ENCODE data around the gene SRMS. TPM values are rescaled to one million over a fixed set of nuclear protein-coding genes. Genes with fewer than 3 reads are reported as not detected.

Gene SRMS
- total RNA-seq, 4 donors from 2014 or later = not detected

DNA sequence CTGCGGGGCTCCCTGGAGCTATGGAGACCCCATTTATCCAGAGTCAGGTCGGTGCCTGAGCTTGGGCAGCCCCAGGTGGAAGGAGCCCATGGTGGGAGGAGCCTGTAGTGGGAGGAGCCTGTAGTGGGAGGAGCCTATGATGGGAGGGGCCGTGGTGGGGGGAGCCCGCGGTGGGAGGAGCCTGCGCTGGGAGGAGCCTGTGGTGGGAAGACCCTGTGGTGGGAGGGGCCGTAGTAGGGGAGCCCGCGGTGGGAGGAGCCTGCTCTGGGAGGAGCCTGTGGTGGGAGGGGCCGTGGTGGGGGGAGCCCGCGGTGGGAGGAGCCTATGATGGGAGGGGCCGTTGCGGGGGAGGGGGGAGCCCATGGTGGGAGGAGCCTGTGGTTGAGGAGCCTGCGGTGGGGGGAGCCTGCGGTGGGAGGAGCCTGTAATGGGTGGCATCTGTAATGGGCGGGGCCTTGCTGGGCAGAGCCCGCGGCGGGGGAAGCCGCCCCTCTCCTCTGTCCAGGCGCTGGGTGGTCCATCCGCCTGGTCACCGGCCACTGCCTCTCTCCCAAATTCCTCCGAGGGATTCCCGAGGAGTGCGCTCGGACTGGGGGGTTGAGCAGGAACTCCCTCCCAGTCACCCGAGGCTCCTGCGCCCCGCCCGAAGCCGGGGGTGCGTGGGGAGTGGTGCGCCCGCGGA, 5.8 kb upstream of the SRMS start:
- DNase-seq (ENCODE audit: low spot score in 2 of 2) = peak; percentile 66 to 81
- peak overlapping the region in 2 of 4 donors; percentile 50 to 58 for H3K27ac ChIP-seq

DNA sequence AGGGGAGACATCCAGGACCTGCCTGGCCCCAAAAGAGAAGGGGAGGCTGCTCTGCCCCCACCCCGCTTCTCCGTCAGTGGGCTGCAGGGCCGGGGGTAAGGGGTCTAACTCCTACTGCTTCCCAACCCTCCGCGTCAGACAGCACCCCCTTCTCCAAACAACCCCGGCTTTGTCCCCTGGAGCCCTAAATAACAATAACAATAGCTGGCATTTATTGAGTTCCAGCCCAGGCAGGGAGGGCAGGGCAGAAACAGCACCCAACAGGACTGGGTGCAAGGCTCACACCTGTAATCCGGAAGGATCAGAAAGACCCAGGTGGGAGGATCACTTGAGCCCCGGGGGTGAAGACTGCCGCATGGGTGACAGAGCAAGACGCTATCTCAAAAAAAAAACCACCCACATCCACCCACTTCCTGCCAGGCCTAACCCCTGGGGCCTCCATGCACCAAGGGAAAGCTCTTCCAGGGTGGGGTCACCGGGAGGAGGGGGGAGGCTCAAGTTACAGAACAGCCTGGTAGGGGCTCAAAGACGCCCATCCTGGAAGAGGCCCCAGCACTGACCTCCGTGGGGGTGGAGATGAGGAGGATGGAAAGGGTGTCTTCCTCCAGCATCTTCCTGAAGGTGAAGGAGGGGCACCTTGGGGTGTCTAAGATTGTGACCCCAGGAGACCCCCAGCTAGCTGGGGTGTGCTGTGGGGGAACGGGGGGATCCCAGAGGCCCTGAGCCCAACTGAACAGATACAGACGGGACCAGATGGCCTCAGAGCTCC, 5.1 kb upstream of the SRMS start:
- 22 to 26% methylated on average over 15 of the region's 15 CpGs for whole genome bisulfite sequencing, 2 donors
- Histone ChIP-seq H3K4me3 (no peak overlapping the region), H3K36me3 (peaks cover 0 to 3% (median 0%) of the 10 kb centered on the region in 3 donors), H3K27me3 (peaks cover 0 to 30% of the 10 kb centered on the region in 2 donors), H3K9me3 (no peaks in the 10 kb centered on the region), H3K4me1 (peaks cover 0 to 23% (median 13%) of the 10 kb centered on the region in 4 donors), H3K27ac (peak overlapping the region in 1 of 4 donors; percentile 30)
- TF ChIP-seq, protein P1, sequence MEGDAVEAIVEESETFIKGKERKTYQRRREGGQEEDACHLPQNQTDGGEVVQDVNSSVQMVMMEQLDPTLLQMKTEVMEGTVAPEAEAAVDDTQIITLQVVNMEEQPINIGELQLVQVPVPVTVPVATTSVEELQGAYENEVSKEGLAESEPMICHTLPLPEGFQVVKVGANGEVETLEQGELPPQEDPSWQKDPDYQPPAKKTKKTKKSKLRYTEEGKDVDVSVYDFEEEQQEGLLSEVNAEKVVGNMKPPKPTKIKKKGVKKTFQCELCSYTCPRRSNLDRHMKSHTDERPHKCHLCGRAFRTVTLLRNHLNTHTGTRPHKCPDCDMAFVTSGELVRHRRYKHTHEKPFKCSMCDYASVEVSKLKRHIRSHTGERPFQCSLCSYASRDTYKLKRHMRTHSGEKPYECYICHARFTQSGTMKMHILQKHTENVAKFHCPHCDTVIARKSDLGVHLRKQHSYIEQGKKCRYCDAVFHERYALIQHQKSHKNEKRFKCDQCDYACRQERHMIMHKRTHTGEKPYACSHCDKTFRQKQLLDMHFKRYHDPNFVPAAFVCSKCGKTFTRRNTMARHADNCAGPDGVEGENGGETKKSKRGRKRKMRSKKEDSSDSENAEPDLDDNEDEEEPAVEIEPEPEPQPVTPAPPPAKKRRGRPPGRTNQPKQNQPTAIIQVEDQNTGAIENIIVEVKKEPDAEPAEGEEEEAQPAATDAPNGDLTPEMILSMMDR (IDR thresholded peaks at IDR 0.05) = no peak
- TF ChIP-seq EP300 (IDR thresholded peaks at IDR 0.05) = no peak
- no peak for TF ChIP-seq POLR2A (IDR thresholded peaks at IDR 0.05)
- DNase-seq (ENCODE audit: low spot score in 2 of 2) = no peak

More for the DNA sequence above, 5.8 kb upstream of the SRMS start:
- TF ChIP-seq, protein P1 (IDR thresholded peaks at IDR 0.05) = no peak
- TF ChIP-seq POLR2A (IDR thresholded peaks at IDR 0.05) = no peak
- no peak for TF ChIP-seq EP300 (IDR thresholded peaks at IDR 0.05)
- Histone ChIP-seq H3K9me3 (no peaks in the 10 kb centered on the region), H3K36me3 (peaks cover 0 to 11% (median 0%) of the 10 kb centered on the region in 3 donors), H3K4me1 (peaks cover 0 to 23% (median 13%) of the 10 kb centered on the region in 4 donors), H3K4me3 (peak overlapping the region; percentile 25 to 68 (median 55)), H3K27me3 (peaks cover 0 to 23% of the 10 kb centered on the region in 2 donors)
- 2 to 4% methylated on average over 32 to 36 of the region's 37 CpGs for WGBS, 2 donors

DNA sequence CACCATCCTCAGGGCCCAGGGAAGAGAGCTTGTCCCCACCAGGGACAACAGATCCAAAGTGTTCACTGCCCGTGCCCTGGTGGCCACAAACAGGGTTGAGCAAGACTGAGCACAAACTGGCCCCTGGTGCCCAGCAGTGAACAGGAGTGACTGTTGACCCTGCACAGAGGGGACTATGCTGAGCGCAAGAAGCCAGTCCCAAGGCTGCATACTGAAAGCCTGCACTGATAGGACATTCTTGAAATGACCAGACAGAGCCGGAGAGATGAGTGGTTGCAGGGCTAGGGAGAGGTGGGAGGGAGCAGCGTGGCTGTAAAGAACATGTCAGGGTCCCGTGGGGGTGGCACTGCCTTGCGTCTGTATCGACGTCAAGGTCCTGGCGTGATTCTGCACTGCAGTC, 3.5 kb upstream of the SRMS start:
- Histone ChIP-seq H3K27me3 (peaks cover 0 to 46% of the 10 kb centered on the region in 2 donors), H3K4me1 (peaks cover 0 to 23% (median 13%) of the 10 kb centered on the region in 4 donors), H3K36me3 (no peaks in the 10 kb centered on the region), H3K4me3 (no peak overlapping the region), H3K9me3 (no peaks in the 10 kb centered on the region), H3K27ac (no peak overlapping the region)
- TF ChIP-seq EP300 (IDR thresholded peaks at IDR 0.05) (no peak), POLR2A (IDR thresholded peaks at IDR 0.05) (no peak)
- TF ChIP-seq, protein P1 (IDR thresholded peaks at IDR 0.05) = no peak
- WGBS, 2 donors = 22 to 32% methylated on average over 9 of the region's 9 CpGs
- no peak for DNase-seq (ENCODE audit: low spot score in 2 of 2)

DNA sequence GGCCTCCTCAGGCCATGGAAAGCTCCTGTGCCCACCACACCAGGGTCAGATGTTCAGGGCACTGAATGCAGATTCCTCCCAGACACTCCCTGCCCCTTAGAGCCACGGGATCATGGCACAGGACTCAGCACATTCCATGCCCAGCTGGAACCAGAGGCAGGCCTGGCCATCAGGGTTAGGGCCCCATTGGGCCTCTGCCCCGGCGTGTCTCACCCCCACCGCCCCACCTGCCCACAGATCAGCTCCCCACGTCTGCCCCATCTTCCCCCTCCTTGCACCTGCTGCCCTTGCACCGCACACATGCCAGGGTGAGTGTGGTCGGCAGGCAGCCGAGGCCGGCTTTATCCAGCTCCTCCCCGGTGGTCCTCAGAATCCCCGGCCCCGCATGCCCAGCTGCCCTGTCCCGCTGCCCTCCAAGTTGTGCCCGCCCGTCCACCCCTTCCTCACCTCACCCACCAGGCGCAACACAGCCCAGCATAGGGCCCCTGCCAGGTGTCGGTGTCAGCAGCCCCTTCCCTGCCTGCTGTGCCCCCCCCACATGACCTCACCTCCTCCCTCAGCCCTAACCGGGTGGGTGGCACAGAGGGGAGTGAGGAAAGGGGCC, 2.2 kb upstream of the SRMS start:
- Histone ChIP-seq H3K4me3 (no peak overlapping the region), H3K9me3 (no peaks in the 10 kb centered on the region), H3K4me1 (peaks cover 0 to 28% (median 13%) of the 10 kb centered on the region in 4 donors), H3K27me3 (peaks cover 0 to 55% of the 10 kb centered on the region in 2 donors), H3K27ac (no peak overlapping the region), H3K36me3 (no peaks in the 10 kb centered on the region)
- TF ChIP-seq, protein P1 (IDR thresholded peaks at IDR 0.05) = no peak
- DNase-seq (ENCODE audit: low spot score in 2 of 2) = no peak
- WGBS, 2 donors = 72 to 94% methylated on average over 10 to 18 of the region's 18 CpGs
